NB4 (cell line): ENCODE measurements around the gene GPC5.

Source experiments
- DNase-seq: peaks from one replicate; pipeline ENCODE4 v3.0.0; 2010; ENCODE audit warnings: low read depth
- H3K4me3 ChIP-seq: one replicate; pipeline ENCODE4 v1.5.1; 2011; ENCODE audit warnings: mild to moderate bottlenecking, low read depth, low read length, moderate library complexity
- MYC ChIP-seq: IDR thresholded peaks from 2 replicates; pipeline ENCODE4 v1.6.1; 2011; ENCODE audit warnings: low read depth, low read length
- POLR2A ChIP-seq: IDR thresholded peaks from 2 replicates; pipeline ENCODE4 v1.6.1; 2011; ENCODE audit warnings: mild to moderate bottlenecking; ENCODE audit not compliant: insufficient read length; ENCODE audit errors: extremely low read depth
- TF ChIP-seq, protein P1 (sequence below): IDR thresholded peaks from one replicate; pipeline ENCODE4 v1.5.1; 2012; ENCODE audit warnings: low read depth, low read length
- TF ChIP-seq, protein P2 (sequence below): IDR thresholded peaks from 2 replicates; pipeline ENCODE4 v1.6.1; 2011; ENCODE audit warnings: low read depth, low read length

GPC5 gene

DNA sequence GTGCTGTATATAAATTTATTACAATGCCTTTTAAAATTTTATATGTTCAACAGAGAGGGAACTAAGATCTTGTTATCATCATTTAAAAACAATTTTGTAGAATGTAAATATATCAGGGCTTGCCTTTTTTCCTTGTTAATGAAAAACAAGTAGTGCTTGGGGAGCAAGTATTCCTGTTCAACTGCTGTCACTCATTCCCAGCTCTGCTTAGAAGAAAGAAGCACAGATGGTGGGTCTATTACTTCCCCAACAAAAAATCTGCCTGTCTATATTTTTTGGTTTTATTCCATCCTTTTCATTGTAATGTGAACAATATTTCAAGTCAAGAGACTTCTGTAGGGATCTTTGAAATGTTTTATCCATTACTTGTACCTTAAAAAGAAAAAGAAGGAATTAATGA, 503.9 kb downstream of the GPC5 start:
- H3K4me3 ChIP-seq = no peak overlapping the region
- no peak for DNase-seq
- TF ChIP-seq MYC (no peak), POLR2A (no peak)
- TF ChIP-seq, protein P1, sequence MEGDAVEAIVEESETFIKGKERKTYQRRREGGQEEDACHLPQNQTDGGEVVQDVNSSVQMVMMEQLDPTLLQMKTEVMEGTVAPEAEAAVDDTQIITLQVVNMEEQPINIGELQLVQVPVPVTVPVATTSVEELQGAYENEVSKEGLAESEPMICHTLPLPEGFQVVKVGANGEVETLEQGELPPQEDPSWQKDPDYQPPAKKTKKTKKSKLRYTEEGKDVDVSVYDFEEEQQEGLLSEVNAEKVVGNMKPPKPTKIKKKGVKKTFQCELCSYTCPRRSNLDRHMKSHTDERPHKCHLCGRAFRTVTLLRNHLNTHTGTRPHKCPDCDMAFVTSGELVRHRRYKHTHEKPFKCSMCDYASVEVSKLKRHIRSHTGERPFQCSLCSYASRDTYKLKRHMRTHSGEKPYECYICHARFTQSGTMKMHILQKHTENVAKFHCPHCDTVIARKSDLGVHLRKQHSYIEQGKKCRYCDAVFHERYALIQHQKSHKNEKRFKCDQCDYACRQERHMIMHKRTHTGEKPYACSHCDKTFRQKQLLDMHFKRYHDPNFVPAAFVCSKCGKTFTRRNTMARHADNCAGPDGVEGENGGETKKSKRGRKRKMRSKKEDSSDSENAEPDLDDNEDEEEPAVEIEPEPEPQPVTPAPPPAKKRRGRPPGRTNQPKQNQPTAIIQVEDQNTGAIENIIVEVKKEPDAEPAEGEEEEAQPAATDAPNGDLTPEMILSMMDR = no peak
- TF ChIP-seq, protein P2, sequence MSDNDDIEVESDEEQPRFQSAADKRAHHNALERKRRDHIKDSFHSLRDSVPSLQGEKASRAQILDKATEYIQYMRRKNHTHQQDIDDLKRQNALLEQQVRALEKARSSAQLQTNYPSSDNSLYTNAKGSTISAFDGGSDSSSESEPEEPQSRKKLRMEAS = no peak

DNA sequence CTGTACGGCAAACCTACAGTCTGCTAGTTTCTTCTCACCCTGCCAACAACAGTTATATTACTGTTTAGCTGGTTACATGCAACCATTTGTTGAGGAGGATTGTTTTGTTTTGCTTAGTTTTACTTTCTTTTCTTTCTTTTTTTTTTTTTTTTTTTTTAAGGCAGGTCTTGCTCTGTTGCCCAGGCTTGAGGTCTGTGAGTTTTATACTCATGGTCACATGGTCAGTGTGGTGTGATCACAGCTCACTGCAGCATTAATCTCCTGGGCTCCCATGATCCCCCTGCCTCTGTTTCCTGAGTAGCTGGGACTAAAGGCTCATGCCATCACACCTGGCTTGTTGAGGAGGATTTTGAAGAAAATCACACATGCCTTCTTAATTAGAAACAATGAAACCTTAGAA, 505.6 kb downstream of the GPC5 start:
- TF ChIP-seq, protein P2 = no peak
- TF ChIP-seq POLR2A = no peak
- TF ChIP-seq MYC = no peak
- TF ChIP-seq, protein P1 = no peak
- no peak for DNase-seq
- no peak overlapping the region for H3K4me3 ChIP-seq

DNA sequence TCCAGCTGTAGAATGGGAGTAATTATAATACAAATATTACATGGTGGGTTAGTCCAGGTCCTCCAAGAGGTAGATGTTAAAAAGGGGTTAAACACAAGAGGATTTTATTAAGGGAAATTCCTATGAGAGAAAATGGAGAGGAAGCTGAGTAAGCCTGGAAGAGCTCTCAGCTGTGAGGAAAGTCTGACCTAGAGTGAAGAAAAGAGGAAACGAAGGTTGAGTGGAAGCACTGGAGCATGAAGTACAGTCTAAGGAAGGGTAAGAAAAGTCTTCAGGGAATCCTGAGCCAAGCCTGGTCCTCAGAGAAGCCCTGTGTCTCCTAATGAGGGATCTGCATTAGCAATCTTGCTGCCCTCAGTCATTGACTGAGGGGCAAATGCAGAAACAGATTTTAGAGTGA, 506.2 kb downstream of the GPC5 start:
- H3K4me3 ChIP-seq = no peak overlapping the region
- peak; percentile 2 for DNase-seq
- TF ChIP-seq, protein P2 = no peak
- TF ChIP-seq POLR2A (no peak), MYC (no peak)
- TF ChIP-seq, protein P1 = no peak

DNA sequence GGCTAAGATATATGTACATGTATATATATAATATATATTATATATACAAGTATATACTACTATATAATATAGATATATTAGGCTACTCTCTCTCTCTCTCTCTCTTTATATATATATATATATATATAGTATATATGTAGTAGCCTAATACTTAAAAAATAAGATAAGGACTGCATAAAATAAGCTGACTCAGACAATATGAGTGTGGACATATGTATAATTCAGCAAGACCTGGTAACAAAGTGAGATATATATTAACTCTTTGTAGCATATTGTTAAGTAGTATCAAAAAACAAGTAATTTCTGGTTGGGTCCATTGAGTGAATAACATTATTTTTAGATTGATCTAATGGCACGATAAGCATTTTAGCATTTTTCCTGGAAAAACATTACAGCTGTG, 509.0 kb downstream of the GPC5 start:
- DNase-seq = no peak
- TF ChIP-seq, protein P2 = no peak
- no peak for TF ChIP-seq POLR2A
- no peak for TF ChIP-seq MYC
- TF ChIP-seq, protein P1 = no peak
- no peak overlapping the region for H3K4me3 ChIP-seq

DNA sequence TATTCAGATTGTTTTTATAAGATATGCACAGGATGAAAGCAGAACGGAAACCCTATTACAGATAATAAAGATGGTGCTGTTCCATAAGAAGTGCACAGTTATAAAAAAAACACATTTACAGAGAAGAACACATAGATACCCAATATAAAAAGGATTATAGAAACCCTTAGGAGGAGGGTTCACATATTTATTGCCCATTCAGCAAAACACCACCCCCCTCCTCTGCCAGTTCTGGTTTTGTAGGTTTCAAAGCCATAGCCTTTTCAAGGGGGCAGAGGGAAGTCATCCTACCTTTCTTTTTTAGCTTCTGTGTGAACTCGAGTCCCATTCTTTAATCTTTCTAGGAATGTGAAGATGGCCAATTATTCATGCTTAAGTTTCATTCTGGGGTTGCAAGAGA, 511.2 kb downstream of the GPC5 start:
- TF ChIP-seq POLR2A = no peak
- H3K4me3 ChIP-seq = no peak overlapping the region
- DNase-seq = no peak

DNA sequence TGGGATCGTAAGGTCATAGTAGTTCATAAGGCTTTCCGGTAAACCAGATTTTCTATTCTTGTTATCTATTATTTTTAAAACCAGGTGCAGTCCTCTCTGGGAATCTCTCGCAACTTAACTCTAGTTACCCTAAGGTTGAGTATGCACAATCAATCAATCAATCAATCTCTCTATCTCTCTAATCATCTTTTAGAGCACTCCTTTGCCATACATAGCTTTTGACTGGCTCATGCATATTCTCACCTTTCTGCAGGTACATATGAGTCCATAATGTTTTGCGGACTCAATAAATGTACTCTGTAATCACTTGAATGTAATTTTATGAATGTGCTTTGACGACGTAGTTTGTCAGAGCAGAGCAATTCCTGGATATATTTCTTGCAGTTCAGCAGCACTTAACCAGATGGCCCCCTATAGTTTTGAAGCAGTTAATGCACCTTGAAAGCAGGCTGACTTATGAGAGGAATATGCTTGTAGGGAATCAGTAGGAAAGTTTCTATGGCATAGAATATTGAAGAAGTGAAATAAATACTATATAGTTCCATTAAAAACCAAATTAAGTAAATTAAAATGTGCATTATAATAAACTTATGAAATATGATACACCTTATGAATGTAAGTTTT, 524.7 kb downstream of the GPC5 start:
- TF ChIP-seq MYC = no peak
- TF ChIP-seq, protein P1 = peak; percentile 20
- no peak overlapping the region for H3K4me3 ChIP-seq
- peak; percentile 12 for DNase-seq
